Coronary artery (tissue), 2 donors: ENCODE measurements around the gene DEFB114.
"Not testable (repeated sequence)": the region's sequence is repeated elsewhere in the genome, so short reads cannot be mapped to it uniquely, and the experiment has no call there.

Experiments used
- DNase-seq: peaks from one replicate; pipeline ENCODE4 v3.0.0-alpha.2; 2017; ENCODE audit warnings: low spot score
- H3K27ac ChIP-seq, 2 donors: fragments of 200-600 bp; sonication (generic); one replicate each; pipeline ENCODE4 v1.5.1; 2016 to 2019
- H3K4me3 ChIP-seq: fragments of 200-600 bp; sonication (generic); 2 replicates; pipeline ENCODE4 v1.5.1; 2016; ENCODE audit warnings: mild to moderate bottlenecking, moderate library complexity
- CTCF ChIP-seq: fragments of 200-600 bp; sonication (generic); IDR thresholded peaks from one replicate; pipeline ENCODE4 v1.5.1; 2019; ENCODE audit warnings: antibody characterized with exemption

The DEFB114 gene

GRCh38 chr6:49958180-49958579 lies 5.8 kb downstream of the DEFB114 start:
- H3K27ac ChIP-seq, result no peak overlapping the region
- H3K4me3 ChIP-seq, result no peak overlapping the region
- no peak for TF ChIP-seq CTCF
- no peak for DNase-seq

GRCh38 chr6:49955847-49956246 lies 8.1 kb downstream of the DEFB114 start:
- Histone ChIP-seq H3K27ac (no peak overlapping the region), H3K4me3 (no peak overlapping the region)
- DNase-seq, result no peak
- TF ChIP-seq CTCF, result no peak

- no peak overlapping the region for H3K4me3 ChIP-seq
- no peak for TF ChIP-seq CTCF
- DNase-seq, result no peak
- H3K27ac ChIP-seq, result no peak overlapping the region
These were observed 12.0 kb downstream of the DEFB114 start for GRCh38 chr6:49951926-49952325.

GRCh38 chr6:49950415-49950751 lies 13.6 kb downstream of the DEFB114 start:
- TF ChIP-seq CTCF, result no peak
- DNase-seq, result no peak
- Histone ChIP-seq H3K27ac (no peak overlapping the region), H3K4me3 (no peak overlapping the region)

- Histone ChIP-seq H3K27ac (no peak overlapping the region), H3K4me3 (no peak overlapping the region)
- no peak for TF ChIP-seq CTCF
- DNase-seq, result no peak
These were observed 14.9 kb downstream of the DEFB114 start for GRCh38 chr6:49949062-49949461.

GRCh38 chr6:49946835-49947234 lies 17.1 kb downstream of the DEFB114 start:
- no peak for DNase-seq
- no peak for TF ChIP-seq CTCF
- H3K4me3 ChIP-seq, result no peak overlapping the region
- no peak overlapping the region for H3K27ac ChIP-seq

- not testable (repeated sequence) for H3K4me3 ChIP-seq
These were observed 19.9 kb downstream of the DEFB114 start for GRCh38 chr6:49944068-49944467.

GRCh38 chr6:49939993-49940498 lies 23.9 kb downstream of the DEFB114 start:
- no peak for TF ChIP-seq CTCF
- DNase-seq, result no peak
- no peak overlapping the region for H3K4me3 ChIP-seq

More at GRCh38 chr6:49944068-49944467, 19.9 kb downstream of the DEFB114 start:
- not testable (repeated sequence) for H3K27ac ChIP-seq, DNase-seq

More at GRCh38 chr6:49939993-49940498, 23.9 kb downstream of the DEFB114 start:
- no peak overlapping the region for H3K27ac ChIP-seq
